ENCODE results near the gene CLCN4.

The CLCN4 gene

GRCh38 chrX:10197279-10198210 lies 40.8 kb downstream of the CLCN4 start:
- DNase-seq (ENCODE audit: low spot score), result no peak

- no peak for DNase-seq (ENCODE audit: low spot score)
These were observed 41.5 kb downstream of the CLCN4 start for GRCh38 chrX:10198254-10198653.

GRCh38 chrX:10199212-10199611 lies 42.4 kb downstream of the CLCN4 start:
- DNase-seq (ENCODE audit: low spot score), result no peak

- no peak for DNase-seq (ENCODE audit: low spot score)
These were observed 46.8 kb downstream of the CLCN4 start for GRCh38 chrX:10203617-10204016.

GRCh38 chrX:10206317-10206716 lies 49.5 kb downstream of the CLCN4 start:
- DNase-seq (ENCODE audit: low spot score), result no peak

- no peak for DNase-seq (ENCODE audit: low spot score)
These were observed 51.6 kb downstream of the CLCN4 start for GRCh38 chrX:10208281-10208856.

- DNase-seq (ENCODE audit: low spot score), result no peak
These were observed 52.2 kb downstream of the CLCN4 start for GRCh38 chrX:10208953-10209352.

GRCh38 chrX:10212395-10212794 lies 55.6 kb downstream of the CLCN4 start:
- DNase-seq (ENCODE audit: low spot score), result no peak

- DNase-seq (ENCODE audit: low spot score), result no peak
These were observed 56.9 kb downstream of the CLCN4 start for GRCh38 chrX:10213716-10214115.

GRCh38 chrX:10216208-10216607 lies 59.4 kb downstream of the CLCN4 start:
- DNase-seq (ENCODE audit: low spot score), result no peak

GRCh38 chrX:10217198-10217597 lies 60.4 kb downstream of the CLCN4 start:
- DNase-seq (ENCODE audit: low spot score), result no peak

GRCh38 chrX:10221651-10222050 lies 64.9 kb downstream of the CLCN4 start:
- no peak for DNase-seq (ENCODE audit: low spot score)

- no peak for DNase-seq (ENCODE audit: low spot score)
These were observed 66.5 kb downstream of the CLCN4 start for GRCh38 chrX:10223276-10223675.

- DNase-seq (ENCODE audit: low spot score), result no peak
These were observed 67.0 kb downstream of the CLCN4 start for GRCh38 chrX:10223781-10224180.

- DNase-seq (ENCODE audit: low spot score), result no peak
These were observed 73.4 kb downstream of the CLCN4 start for GRCh38 chrX:10230222-10230621.

- DNase-seq (ENCODE audit: low spot score), result no peak
These were observed 74.7 kb downstream of the CLCN4 start for GRCh38 chrX:10231461-10231860.

GRCh38 chrX:10233173-10233572 lies 76.4 kb downstream of the CLCN4 start:
- DNase-seq (ENCODE audit: low spot score), result no peak

GRCh38 chrX:10233696-10234095 lies 76.9 kb downstream of the CLCN4 start:
- no peak for DNase-seq (ENCODE audit: low spot score)

GRCh38 chrX:10235851-10236250 lies 79.1 kb downstream of the CLCN4 start:
- no peak for DNase-seq (ENCODE audit: low spot score)

GRCh38 chrX:10237241-10237640 lies 80.5 kb downstream of the CLCN4 start:
- no peak for DNase-seq (ENCODE audit: low spot score)

GRCh38 chrX:10239611-10240064 lies 82.9 kb downstream of the CLCN4 start:
- DNase-seq (ENCODE audit: low spot score), result no peak

- DNase-seq (ENCODE audit: low spot score), result no peak
These were observed 84.1 kb downstream of the CLCN4 start for GRCh38 chrX:10240918-10241317.

- no peak for DNase-seq (ENCODE audit: low spot score)
These were observed 85.3 kb downstream of the CLCN4 start for GRCh38 chrX:10242026-10242425.

- no peak for DNase-seq (ENCODE audit: low spot score)
These were observed 86.3 kb downstream of the CLCN4 start for GRCh38 chrX:10243106-10243505.

Measured in D341Med (cell line).